ENCODE results near the gene CLSTN2. TPM values are rescaled to one million over a fixed set of nuclear protein-coding genes. Genes with fewer than 3 reads are reported as not detected.

The CLSTN2 gene
- total RNA-seq, 1 experiment from 2014 or later: 0.02 TPM

DNA sequence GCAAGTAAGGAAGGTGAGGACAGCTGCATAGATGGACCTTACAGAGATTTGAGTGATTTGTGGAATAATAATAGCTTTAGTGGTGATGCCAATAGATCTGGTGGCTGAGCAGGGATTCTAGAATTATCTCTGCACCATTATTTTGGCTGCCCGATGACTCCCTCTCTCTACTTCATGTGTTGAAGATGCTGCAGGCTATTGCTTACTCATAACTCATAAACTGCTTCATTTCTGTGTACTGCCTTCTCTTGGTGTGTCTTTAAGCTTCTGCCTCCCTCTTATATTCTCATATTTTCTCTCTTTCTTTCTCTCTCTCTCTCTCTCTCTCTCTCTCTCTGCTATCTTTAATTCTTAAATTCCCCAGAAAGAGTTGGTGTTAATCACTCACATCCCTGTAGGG is 486.9 kb downstream of the CLSTN2 start:
- POLR2A ChIA-PET: no interaction called here
- Histone ChIP-seq H3K27me3 (ENCODE audit: insufficient read depth, low read length) (peaks cover 32% of the 10 kb centered on the region), H3K36me3 (ENCODE audit: control insufficient read depth in 1 of 2, insufficient read depth in 2 of 2, low read length in 2 of 2) (no peaks in the 10 kb centered on the region), H3K9ac (ENCODE audit: low read length) (no peak overlapping the region), H3K4me2 (ENCODE audit: low read length) (no peak overlapping the region), H3K9me3 (ENCODE audit: control insufficient read depth in 1 of 2, insufficient read depth in 1 of 2, low read depth in 1 of 2, low read length in 2 of 2) (no peaks in the 10 kb centered on the region), H2AFZ (ENCODE audit: low read depth, low read length, poor library complexity, severe bottlenecking) (no peak overlapping the region), H3K4me3 (replicated peaks in 1 of 2; ENCODE audit: low read depth in 1 of 2, low read length in 2 of 2) (no peak overlapping the region), H3K9me2 (ENCODE audit: insufficient read depth) (no peaks in the 10 kb centered on the region), H4K20me1 (ENCODE audit: insufficient read depth) (no peaks in the 10 kb centered on the region), H3K79me2 (ENCODE audit: insufficient read depth, low read length) (no peaks in the 10 kb centered on the region), H3K27ac (ENCODE audit: low read depth, low read length) (no peak overlapping the region), H3K4me1 (ENCODE audit: control insufficient read depth in 1 of 2, insufficient read depth in 2 of 2, low read length in 2 of 2) (no peaks in the 10 kb centered on the region)
- CTCF ChIA-PET: no interaction called here
- BruUV-seq (replicated peaks): no TSS peak
- RAD21 ChIA-PET (ENCODE audit: low non-redundant PET in 1 of 2, low total read pairs in 2 of 2, uncharacterized antibody in 2 of 2, unreplicated experiment in 2 of 2): no interaction called here
- ATAC-seq: no peak
- DNase-seq (ENCODE audit: low read depth, low spot score): no peak
- intact Hi-C loops (cut with micrococcal nuclease): no loop called here
- TF ChIP-seq, protein P1, sequence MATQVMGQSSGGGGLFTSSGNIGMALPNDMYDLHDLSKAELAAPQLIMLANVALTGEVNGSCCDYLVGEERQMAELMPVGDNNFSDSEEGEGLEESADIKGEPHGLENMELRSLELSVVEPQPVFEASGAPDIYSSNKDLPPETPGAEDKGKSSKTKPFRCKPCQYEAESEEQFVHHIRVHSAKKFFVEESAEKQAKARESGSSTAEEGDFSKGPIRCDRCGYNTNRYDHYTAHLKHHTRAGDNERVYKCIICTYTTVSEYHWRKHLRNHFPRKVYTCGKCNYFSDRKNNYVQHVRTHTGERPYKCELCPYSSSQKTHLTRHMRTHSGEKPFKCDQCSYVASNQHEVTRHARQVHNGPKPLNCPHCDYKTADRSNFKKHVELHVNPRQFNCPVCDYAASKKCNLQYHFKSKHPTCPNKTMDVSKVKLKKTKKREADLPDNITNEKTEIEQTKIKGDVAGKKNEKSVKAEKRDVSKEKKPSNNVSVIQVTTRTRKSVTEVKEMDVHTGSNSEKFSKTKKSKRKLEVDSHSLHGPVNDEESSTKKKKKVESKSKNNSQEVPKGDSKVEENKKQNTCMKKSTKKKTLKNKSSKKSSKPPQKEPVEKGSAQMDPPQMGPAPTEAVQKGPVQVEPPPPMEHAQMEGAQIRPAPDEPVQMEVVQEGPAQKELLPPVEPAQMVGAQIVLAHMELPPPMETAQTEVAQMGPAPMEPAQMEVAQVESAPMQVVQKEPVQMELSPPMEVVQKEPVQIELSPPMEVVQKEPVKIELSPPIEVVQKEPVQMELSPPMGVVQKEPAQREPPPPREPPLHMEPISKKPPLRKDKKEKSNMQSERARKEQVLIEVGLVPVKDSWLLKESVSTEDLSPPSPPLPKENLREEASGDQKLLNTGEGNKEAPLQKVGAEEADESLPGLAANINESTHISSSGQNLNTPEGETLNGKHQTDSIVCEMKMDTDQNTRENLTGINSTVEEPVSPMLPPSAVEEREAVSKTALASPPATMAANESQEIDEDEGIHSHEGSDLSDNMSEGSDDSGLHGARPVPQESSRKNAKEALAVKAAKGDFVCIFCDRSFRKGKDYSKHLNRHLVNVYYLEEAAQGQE (IDR thresholded peaks at IDR 0.05; ENCODE audit: low read depth): no peak
- TF ChIP-seq EZH2 (IDR thresholded peaks at IDR 0.05) (no peak), EGR1 (IDR thresholded peaks at IDR 0.05; ENCODE audit: low read depth) (no peak), EZH2phosphoT487 (IDR thresholded peaks at IDR 0.05; ENCODE audit: borderline replicate concordance) (no peak), CBX3 (IDR thresholded peaks at IDR 0.05; ENCODE audit: low read depth) (no peak)

DNA sequence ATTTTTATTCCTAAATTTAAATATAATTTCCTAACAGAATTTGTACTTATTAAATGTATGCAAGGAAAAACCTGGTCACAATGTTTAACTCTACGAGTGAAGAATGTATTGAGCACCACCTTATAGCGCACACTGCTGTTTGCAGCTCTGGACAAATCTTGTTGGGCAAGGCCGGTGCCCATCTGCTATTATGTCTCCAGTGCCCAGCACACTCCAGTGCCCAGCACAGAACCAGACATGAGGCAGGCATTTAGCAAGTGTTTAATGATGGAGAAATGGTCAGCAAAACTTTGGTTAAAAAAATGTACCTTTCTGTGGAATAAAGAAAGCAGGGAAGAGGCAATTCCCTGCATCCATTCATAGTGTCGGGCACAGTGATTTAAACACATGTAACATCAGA is 488.2 kb downstream of the CLSTN2 start:
- Histone ChIP-seq H3K27me3 (ENCODE audit: insufficient read depth, low read length) (peaks cover 25% of the 10 kb centered on the region), H3K27ac (ENCODE audit: low read depth, low read length) (no peak overlapping the region), H4K20me1 (ENCODE audit: insufficient read depth) (no peaks in the 10 kb centered on the region), H3K9me3 (ENCODE audit: control insufficient read depth in 1 of 2, insufficient read depth in 1 of 2, low read depth in 1 of 2, low read length in 2 of 2) (no peaks in the 10 kb centered on the region), H3K4me2 (ENCODE audit: low read length) (no peak overlapping the region), H3K9me2 (ENCODE audit: insufficient read depth) (no peaks in the 10 kb centered on the region), H3K4me1 (ENCODE audit: control insufficient read depth in 1 of 2, insufficient read depth in 2 of 2, low read length in 2 of 2) (no peaks in the 10 kb centered on the region), H2AFZ (ENCODE audit: low read depth, low read length, poor library complexity, severe bottlenecking) (no peak overlapping the region), H3K4me3 (replicated peaks in 1 of 2; ENCODE audit: low read depth in 1 of 2, low read length in 2 of 2) (no peak overlapping the region), H3K36me3 (ENCODE audit: control insufficient read depth in 1 of 2, insufficient read depth in 2 of 2, low read length in 2 of 2) (no peaks in the 10 kb centered on the region), H3K9ac (ENCODE audit: low read length) (no peak overlapping the region), H3K79me2 (ENCODE audit: insufficient read depth, low read length) (no peaks in the 10 kb centered on the region)
- ATAC-seq: no peak
- no peak for DNase-seq (ENCODE audit: low read depth, low spot score)
- CTCF ChIA-PET: no interaction called here
- intact Hi-C loops (cut with micrococcal nuclease): no loop called here
- POLR2A ChIA-PET: no interaction called here
- RAD21 ChIA-PET (ENCODE audit: low non-redundant PET in 1 of 2, low total read pairs in 2 of 2, uncharacterized antibody in 2 of 2, unreplicated experiment in 2 of 2): no interaction called here
- BruUV-seq (replicated peaks): no TSS peak
- TF ChIP-seq, protein P1 (IDR thresholded peaks at IDR 0.05; ENCODE audit: low read depth): no peak
- TF ChIP-seq RAD21 (IDR thresholded peaks at IDR 0.05; ENCODE audit: low read depth) (no peak), JUND (IDR thresholded peaks at IDR 0.05) (no peak), YY1 (IDR thresholded peaks at IDR 0.05; ENCODE audit: extremely low read depth, insufficient replicate concordance, low read depth, low read length) (no peak), POLR2AphosphoS5 (IDR thresholded peaks at IDR 0.05; ENCODE audit: low read depth, low read length) (no peak), POLR2A (IDR thresholded peaks at IDR 0.05; ENCODE audit: borderline replicate concordance, extremely low read depth, insufficient read depth, insufficient read length) (no peak), SRF (IDR thresholded peaks at IDR 0.05; ENCODE audit: low read depth) (no peak), EZH2phosphoT487 (IDR thresholded peaks at IDR 0.05; ENCODE audit: borderline replicate concordance) (no peak)
- TF ChIP-seq, protein P2, sequence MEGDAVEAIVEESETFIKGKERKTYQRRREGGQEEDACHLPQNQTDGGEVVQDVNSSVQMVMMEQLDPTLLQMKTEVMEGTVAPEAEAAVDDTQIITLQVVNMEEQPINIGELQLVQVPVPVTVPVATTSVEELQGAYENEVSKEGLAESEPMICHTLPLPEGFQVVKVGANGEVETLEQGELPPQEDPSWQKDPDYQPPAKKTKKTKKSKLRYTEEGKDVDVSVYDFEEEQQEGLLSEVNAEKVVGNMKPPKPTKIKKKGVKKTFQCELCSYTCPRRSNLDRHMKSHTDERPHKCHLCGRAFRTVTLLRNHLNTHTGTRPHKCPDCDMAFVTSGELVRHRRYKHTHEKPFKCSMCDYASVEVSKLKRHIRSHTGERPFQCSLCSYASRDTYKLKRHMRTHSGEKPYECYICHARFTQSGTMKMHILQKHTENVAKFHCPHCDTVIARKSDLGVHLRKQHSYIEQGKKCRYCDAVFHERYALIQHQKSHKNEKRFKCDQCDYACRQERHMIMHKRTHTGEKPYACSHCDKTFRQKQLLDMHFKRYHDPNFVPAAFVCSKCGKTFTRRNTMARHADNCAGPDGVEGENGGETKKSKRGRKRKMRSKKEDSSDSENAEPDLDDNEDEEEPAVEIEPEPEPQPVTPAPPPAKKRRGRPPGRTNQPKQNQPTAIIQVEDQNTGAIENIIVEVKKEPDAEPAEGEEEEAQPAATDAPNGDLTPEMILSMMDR (IDR thresholded peaks at IDR 0.05 in 2 of 3, conservative IDR thresholded peaks at IDR 0.05 in 1 of 3; ENCODE audit: borderline replicate concordance in 1 of 3, insufficient read depth in 1 of 3, low read depth in 2 of 3, low read length in 2 of 3): no peak

All from HCT116 (cell line).